Hindlimb muscle (tissue), 1 donor: ENCODE results near the gene OR5AN1. TPM values are rescaled to one million over a fixed set of nuclear protein-coding genes. Genes with fewer than 3 reads are reported as not detected.

Experiments used
- polyA plus RNA-seq: library from polyadenylated mRNA; unstranded; fragments of 120-200 nt; gene quantifications from one replicate; pipeline ENCODE4 v1.2.1, GENCODE V29; 2013; ENCODE audit not compliant: insufficient read length

OR5AN1 gene
- polyA plus RNA-seq, 1 donor, result not detected

Other genes with a start within 250 kb of the OR5AN1 start
- 25.4 TPM for gene FAM111A, start 216.0 kb upstream of the OR5AN1 start, polyA plus RNA-seq
- gene DTX4, start 186.8 kb upstream of the OR5AN1 start, polyA plus RNA-seq, result 19.4 TPM
- gene MPEG1, start 146.0 kb upstream of the OR5AN1 start, polyA plus RNA-seq, result 11.6 TPM
- gene OR5A2, start 67.5 kb downstream of the OR5AN1 start, polyA plus RNA-seq, result not detected
- not detected for gene OR5A1, start 77.6 kb downstream of the OR5AN1 start, polyA plus RNA-seq
- gene OR4D6, start 98.1 kb downstream of the OR5AN1 start, polyA plus RNA-seq, result not detected
- gene OR4D10, start 114.4 kb downstream of the OR5AN1 start, polyA plus RNA-seq, result not detected
- not detected for gene OR4D11, start 144.7 kb downstream of the OR5AN1 start, polyA plus RNA-seq
- gene OR4D9, start 152.6 kb downstream of the OR5AN1 start, polyA plus RNA-seq, result 0.09 TPM